Kidney (tissue), 14 donors: ENCODE data around the gene PINK1. TPM values are rescaled to one million over a fixed set of nuclear protein-coding genes. Genes with fewer than 3 reads are reported as not detected.

Experiments
- DNase-seq, 5 donors: peaks; one replicate each; pipeline ENCODE4 v3.0.0-alpha.2; 2013 to 2020
- FAIRE-seq: peaks from 2 replicates; lab custom pipeline; 2012; peaks lifted over from hg19 to GRCh38; lab: Jason Lieb, UNC
- H3K27ac ChIP-seq, 2 donors: one replicate each; pipeline ENCODE4 v1.7.0; 2013; ENCODE audit warnings: low read depth in 2 of 2, low read length in 2 of 2, inconsistent platforms in 1 of 2
- H3K27me3 ChIP-seq: one replicate; pipeline ENCODE4 v1.7.1; 2013; ENCODE audit warnings: low read length, inconsistent platforms; ENCODE audit not compliant: control insufficient read depth, insufficient read depth
- H3K36me3 ChIP-seq, 3 donors: one replicate each; pipeline versions ENCODE4 v1.7.0 to v1.7.1; 2013; ENCODE audit warnings: low read length in 3 of 3, control low read depth in 1 of 3, inconsistent platforms in 1 of 3; ENCODE audit not compliant: insufficient read depth in 3 of 3, control insufficient read depth in 2 of 3
- H3K4me1 ChIP-seq, 3 donors: one replicate each; pipeline versions ENCODE4 v1.7.0 to v1.7.1; 2013; ENCODE audit warnings: low read length in 3 of 3, inconsistent platforms in 1 of 3, low read depth in 1 of 3; ENCODE audit not compliant: control insufficient read depth in 2 of 3, insufficient read depth in 2 of 3
- H3K4me3 ChIP-seq, 3 donors: one replicate each; pipeline versions ENCODE4 v1.7.0 to v1.8.1; 2013; ENCODE audit warnings: low read length in 3 of 3, control low read depth in 1 of 3, inconsistent platforms in 1 of 3
- H3K9ac ChIP-seq, 3 donors: one replicate each; pipeline versions ENCODE4 v1.7.0 to v1.7.1; 2013; ENCODE audit warnings: low read length in 3 of 3, control low read depth in 1 of 3, inconsistent platforms in 1 of 3
- H3K9me3 ChIP-seq, 3 donors: one replicate each; pipeline versions ENCODE4 v1.7.0 to v1.7.1; 2013; ENCODE audit warnings: low read length in 3 of 3, control low read depth in 1 of 3, inconsistent platforms in 1 of 3; ENCODE audit not compliant: control insufficient read depth in 2 of 3, insufficient read depth in 1 of 3
- CTCF ChIP-seq: IDR thresholded peaks from 3 replicates; pipeline ENCODE4 v1.5.1; 2012; ENCODE audit warnings: mild to moderate bottlenecking, moderate library complexity, borderline replicate concordance; ENCODE audit not compliant: insufficient read depth; ENCODE audit errors: extremely low read depth
- intact Hi-C: fragments of 100-400 bp; cut with DNase I; formaldehyde crosslinking; loops from one replicate; pipeline ENCODE4 v1.11.1; 2022
- polyA plus RNA-seq: library from polyadenylated mRNA; stranded (reverse); fragments of 350-450 nt; fragmentation: Illumina TruSeq; extraction: RNeasy Lipid Tissue Mini Kit (QIAGEN cat#74804); gene quantifications from one replicate; pipeline ENCODE4 v1.2.3, GENCODE V29; 2014; ENCODE audit warnings: low read depth, low replicate concordance; ENCODE audit not compliant: insufficient read depth
- total RNA-seq: library from RNA; stranded (reverse); fragmentation: NEBNext Ultra II Directional; extraction: Animal tissue kit (Norgen Biotek cat#: 25700); gene quantifications from one replicate; pipeline ENCODE4 v1.2.1, GENCODE V29; 2021
- donor health status: control.
- donor health status: control.
- donor health status: control.
- donor health status: control.
- donor health status: control.
- donor health status: DM: yes; HTN: yes; CAD: no.
- donor health status: Normal renal cell carcinoma (clear cell type).

Gene PINK1
- total and polyA plus RNA-seq, 2 donors from 2014 or later, result 72.7 to 156 TPM

GRCh38 chr1:20630729-20631128 lies 2.5 kb upstream of the PINK1 start:
- intact Hi-C loops, result no loop called here
- H3K9me3 ChIP-seq, result no peaks in the 10 kb centered on the region
- H3K27ac ChIP-seq, result no peak overlapping the region
- H3K36me3 ChIP-seq, result no peaks in the 10 kb centered on the region
- FAIRE-seq, result no peak
- no peak overlapping the region for H3K4me3 ChIP-seq
- peaks cover 0 to 9% (median 6%) of the 10 kb centered on the region in 3 donors for H3K4me1 ChIP-seq
- H3K9ac ChIP-seq, result no peak overlapping the region
- no peak for DNase-seq
- TF ChIP-seq CTCF, result no peak
- H3K27me3 ChIP-seq, result no peaks in the 10 kb centered on the region

- DNase-seq, result no peak
- intact Hi-C loops, result no loop called here
Observed at GRCh38 chr1:20632386-20632785, 872 bp upstream of the PINK1 start.

DNA sequence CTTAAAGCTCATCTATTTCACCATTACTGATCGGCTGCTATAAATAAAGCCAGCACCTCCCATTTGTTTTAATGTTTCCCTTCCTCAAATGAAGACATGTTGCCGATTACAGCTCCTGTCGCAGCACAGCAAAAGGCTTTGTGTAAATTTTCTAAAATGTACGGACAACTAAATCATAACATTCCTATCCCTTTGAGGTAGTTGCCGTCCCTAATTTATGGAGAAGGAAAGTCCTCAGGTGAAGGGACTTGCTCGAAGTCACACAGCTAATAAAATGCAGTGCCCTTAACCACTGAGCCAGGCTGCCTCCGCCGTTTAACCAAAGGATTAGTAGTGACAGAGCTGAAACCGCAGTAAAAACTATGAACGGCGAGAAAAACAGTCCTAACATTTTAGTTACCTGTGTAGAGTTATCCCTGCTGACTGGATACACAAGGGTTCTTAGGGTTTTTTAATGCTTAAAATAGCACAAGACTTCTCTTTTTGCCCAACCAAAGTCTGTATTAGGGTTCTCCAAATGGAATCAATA lies 871 bp downstream of the PINK1 start:
- Histone ChIP-seq H3K9me3 (no peaks in the 10 kb centered on the region), H3K27me3 (no peaks in the 10 kb centered on the region), H3K4me1 (peaks cover 0 to 9% (median 6%) of the 10 kb centered on the region in 3 donors), H3K36me3 (peaks cover 0 to 23% (median 14%) of the 10 kb centered on the region in 3 donors), H3K9ac (peak overlapping the region; percentile 50 to 95 (median 58)), H3K4me3 (peak overlapping the region; percentile 69 to 85 (median 72)), H3K27ac (peak overlapping the region in 1 of 2 donors; percentile 20)
- FAIRE-seq (no peak), DNase-seq (no peak)
- intact Hi-C loops, result no loop called here
- no peak for TF ChIP-seq CTCF

More at GRCh38 chr1:20632386-20632785, 872 bp upstream of the PINK1 start:
- no peak for TF ChIP-seq CTCF
- no peak overlapping the region for H3K9ac ChIP-seq
- FAIRE-seq, result no peak
- H3K27ac ChIP-seq, result no peak overlapping the region
- peaks cover 0 to 7% (median 3%) of the 10 kb centered on the region in 3 donors for H3K36me3 ChIP-seq
- no peaks in the 10 kb centered on the region for H3K27me3 ChIP-seq
- peak overlapping the region in 1 of 3 donors; percentile 85 for H3K4me3 ChIP-seq
- peaks cover 0 to 9% (median 6%) of the 10 kb centered on the region in 3 donors for H3K4me1 ChIP-seq
- H3K9me3 ChIP-seq, result no peaks in the 10 kb centered on the region
